Aorta (tissue), 5 donors: ENCODE data around the gene MYL11. TPM values are rescaled to one million over a fixed set of nuclear protein-coding genes. Genes with fewer than 3 reads are reported as not detected.
A peak's percentile ranks its signal among the peaks of the same experiment; 100 is the strongest.

Experiments used
- ATAC-seq: fragments of 200-7000 bp; cut with Tn5 transposase; one replicate; pipeline ENCODE4 v1.9.1; 2022; ENCODE audit warnings: moderate library complexity; ENCODE audit not compliant: low FRiP score
- DNase-seq, 2 donors: peaks; one replicate each; pipeline ENCODE4 v3.0.0-alpha.2; 2020
- H3K27ac ChIP-seq, 2 donors: one replicate each; pipeline ENCODE4 v1.5.1; 2013; ENCODE audit warnings: low read length in 2 of 2, mild to moderate bottlenecking in 2 of 2, moderate library complexity in 2 of 2, control low read depth in 1 of 2, inconsistent platforms in 1 of 2, low read depth in 1 of 2
- H3K27me3 ChIP-seq, 2 donors: one replicate each; pipeline ENCODE4 v1.6.1; 2013; ENCODE audit warnings: control low read depth in 1 of 2, low read length in 1 of 2, mild to moderate bottlenecking in 1 of 2, moderate library complexity in 1 of 2; ENCODE audit not compliant: insufficient read depth in 2 of 2, control insufficient read depth in 1 of 2
- H3K36me3 ChIP-seq, 2 donors: one replicate each; pipeline ENCODE4 v1.6.1; 2013; ENCODE audit warnings: control low read depth in 1 of 2, low read length in 1 of 2, mild to moderate bottlenecking in 1 of 2; ENCODE audit not compliant: insufficient read depth in 2 of 2, control insufficient read depth in 1 of 2
- H3K4me1 ChIP-seq, 2 donors: one replicate each; pipeline ENCODE4 v1.6.1; 2013; ENCODE audit warnings: low read length in 2 of 2, control low read depth in 1 of 2, mild to moderate bottlenecking in 1 of 2, moderate library complexity in 1 of 2; ENCODE audit not compliant: insufficient read depth in 2 of 2, control insufficient read depth in 1 of 2
- H3K4me3 ChIP-seq, 2 donors: one replicate each; pipeline ENCODE4 v1.5.1; 2013; ENCODE audit warnings: low read length in 2 of 2, control low read depth in 1 of 2, mild to moderate bottlenecking in 1 of 2
- H3K9me3 ChIP-seq: one replicate; pipeline ENCODE4 v1.6.1; 2013; ENCODE audit warnings: mild to moderate bottlenecking, low read length; ENCODE audit not compliant: control insufficient read depth
- WGBS, 2 donors: extraction: QIAGEN DNeasy Blood & Tissue Kit; methylation state at CpG; one replicate each; pipeline ENCODE4 v1.1.7; 2013; 5-methylcytosine and 5-hydroxymethylcytosine counted together
- intact Hi-C, 2 donors: fragments of 100-400 bp; cut with DNase I; formaldehyde crosslinking; loops; one replicate each; pipeline versions ENCODE4 v1.14.2 to v1.15.0; 2022
- polyA plus RNA-seq, 2 donors: library from polyadenylated mRNA; stranded (reverse); fragments of 200-250 nt; gene quantifications; one replicate each; pipeline ENCODE4 v1.2.3, GENCODE V29; 2013
- total RNA-seq, 2 donors: library from RNA; stranded (reverse); fragmentation: NEBNext Ultra II Directional; extraction: Animal tissue kit (Norgen Biotek cat#: 25700); gene quantifications; one replicate each; pipeline ENCODE4 v1.2.1, GENCODE V29; 2021
- donor health status: healthy with polysubstance abuse.
- donor health status: Bipolar disorder and iron deficiency.
- donor health status: DM: no; HTN: no; CAD: no.
- donor health status: DM: no; HTN: no; CAD: no.
- donor health status: DM: yes; HTN: yes; CAD: no.

Gene MYL11
- total and polyA plus RNA-seq, 4 donors, result 0.26 TPM; not detected in 3

GRCh38 chr16:30379158-30379783 is 4.7 kb downstream of the MYL11 start:
- Histone ChIP-seq H3K4me3 (peak overlapping the region; percentile 4 to 35), H3K27me3 (no peaks in the 10 kb centered on the region), H3K36me3 (no peaks in the 10 kb centered on the region), H3K9me3 (no peaks in the 10 kb centered on the region), H3K4me1 (no peaks in the 10 kb centered on the region), H3K27ac (peak overlapping the region in 1 of 2 donors; percentile 34)
- ATAC-seq, result no peak
- DNase-seq, result no peak
- 21 to 27% methylated on average over 26 to 27 of the region's 27 CpGs for WGBS, 2 donors
- intact Hi-C loops, result loop anchor here in 1 of 2 donors (5.0 to 10.0 kb wide), 2 partner anchors 276 to 572 kb away; partner anchors contain the start of genes FBRS, MAZ and PRR14

- ATAC-seq (no peak), DNase-seq (no peak)
- Histone ChIP-seq H3K9me3 (no peaks in the 10 kb centered on the region), H3K36me3 (no peaks in the 10 kb centered on the region), H3K27me3 (no peaks in the 10 kb centered on the region), H3K27ac (no peak overlapping the region), H3K4me3 (no peak overlapping the region), H3K4me1 (no peaks in the 10 kb centered on the region)
- intact Hi-C loops, result no loop called here
- 88 to 89% methylated on average over 4 of the region's 4 CpGs for WGBS, 2 donors
These were observed 5.6 kb downstream of the MYL11 start for GRCh38 chr16:30380072-30380802.

- Histone ChIP-seq H3K27ac (no peak overlapping the region), H3K36me3 (no peaks in the 10 kb centered on the region), H3K4me1 (no peaks in the 10 kb centered on the region), H3K27me3 (no peaks in the 10 kb centered on the region), H3K4me3 (no peak overlapping the region), H3K9me3 (no peaks in the 10 kb centered on the region)
- ATAC-seq (no peak), DNase-seq (no peak)
- WGBS, 2 donors, result 73 to 78% methylated on average over 6 of the region's 6 CpGs
- intact Hi-C loops, result no loop called here
These were observed 6.2 kb downstream of the MYL11 start for GRCh38 chr16:30380803-30381208.

GRCh38 chr16:30381291-30382041 is 6.9 kb downstream of the MYL11 start:
- Histone ChIP-seq H3K4me3 (no peak overlapping the region), H3K36me3 (no peaks in the 10 kb centered on the region), H3K4me1 (no peaks in the 10 kb centered on the region), H3K9me3 (no peaks in the 10 kb centered on the region), H3K27me3 (no peaks in the 10 kb centered on the region), H3K27ac (no peak overlapping the region)
- WGBS, 2 donors, result 72 to 78% methylated on average over 13 of the region's 13 CpGs
- no peak for ATAC-seq
- no peak for DNase-seq
- intact Hi-C loops, result no loop called here

- no peak for ATAC-seq
- Histone ChIP-seq H3K9me3 (no peaks in the 10 kb centered on the region), H3K27ac (no peak within 1 kb of the TSS), H3K4me3 (no peak within 1 kb of the TSS), H3K27me3 (no peaks in the 10 kb centered on the region), H3K4me1 (no peaks in the 10 kb centered on the region), H3K36me3 (no peaks in the 10 kb centered on the region)
- intact Hi-C loops, result no loop called here
- no peak for DNase-seq
- 70 to 72% methylated on average over 12 of the region's 12 CpGs for WGBS, 2 donors
These were observed 7.7 kb downstream of the MYL11 start, which contains the start of gene SEPTIN1 for GRCh38 chr16:30382111-30382881. SEPTIN1 (minus strand) TSS chr16:30382561; CDS start chr16:30382542, 19 bp downstream.

GRCh38 chr16:30383521-30383920 is 8.9 kb downstream of the MYL11 start:
- Histone ChIP-seq H3K4me1 (no peaks in the 10 kb centered on the region), H3K9me3 (no peaks in the 10 kb centered on the region), H3K27ac (no peak overlapping the region), H3K27me3 (no peaks in the 10 kb centered on the region), H3K4me3 (no peak overlapping the region), H3K36me3 (no peaks in the 10 kb centered on the region)
- 20 to 30% methylated on average over 2 of the region's 2 CpGs for WGBS, 2 donors
- no peak for DNase-seq
- intact Hi-C loops, result no loop called here
- no peak for ATAC-seq

- no peaks in the 10 kb centered on the region for H3K9me3 ChIP-seq
- intact Hi-C loops, result no loop called here
- DNase-seq, result no peak
- 0 to 2% methylated on average over 28 to 31 of the region's 31 CpGs for WGBS, 2 donors
- H3K27ac ChIP-seq, result peak overlapping the region in 1 of 2 donors; percentile 67
- H3K36me3 ChIP-seq, result no peaks in the 10 kb centered on the region
- H3K27me3 ChIP-seq, result no peaks in the 10 kb centered on the region
- no peaks in the 10 kb centered on the region for H3K4me1 ChIP-seq
- peak; percentile 34 for ATAC-seq
- H3K4me3 ChIP-seq, result peak overlapping the region; percentile 89 to 90
These were observed 20.1 kb downstream of the MYL11 start for GRCh38 chr16:30394592-30395154.
